Neuron (in vitro differentiated cells): ENCODE data around the gene AMT.
"Not testable (repeated sequence)": the region's sequence is repeated elsewhere in the genome, so short reads cannot be mapped to it uniquely, and the experiment has no call there.

Experiments
- H2AFZ ChIP-seq: one replicate; pipeline ENCODE4 v1.6.1; 2013; ENCODE audit warnings: low read depth, mild to moderate bottlenecking, inconsistent platforms, low read length, moderate library complexity
- H3K27me3 ChIP-seq: one replicate; pipeline ENCODE4 v1.6.1; 2013; ENCODE audit warnings: low read length; ENCODE audit not compliant: insufficient read depth
- H3K36me3 ChIP-seq: one replicate; pipeline ENCODE4 v1.6.1; 2013; ENCODE audit warnings: low read length; ENCODE audit not compliant: insufficient read depth
- H3K4me1 ChIP-seq: one replicate; pipeline ENCODE4 v1.6.1; 2013; ENCODE audit warnings: low read length; ENCODE audit not compliant: insufficient read depth
- H3K4me3 ChIP-seq: 2 replicates; pipeline ENCODE4 v1.5.1; 2013; ENCODE audit warnings: mild to moderate bottlenecking, low read length, moderate library complexity
- H3K9me3 ChIP-seq: one replicate; pipeline ENCODE4 v1.6.1; 2013; ENCODE audit warnings: low read length

AMT gene

DNA sequence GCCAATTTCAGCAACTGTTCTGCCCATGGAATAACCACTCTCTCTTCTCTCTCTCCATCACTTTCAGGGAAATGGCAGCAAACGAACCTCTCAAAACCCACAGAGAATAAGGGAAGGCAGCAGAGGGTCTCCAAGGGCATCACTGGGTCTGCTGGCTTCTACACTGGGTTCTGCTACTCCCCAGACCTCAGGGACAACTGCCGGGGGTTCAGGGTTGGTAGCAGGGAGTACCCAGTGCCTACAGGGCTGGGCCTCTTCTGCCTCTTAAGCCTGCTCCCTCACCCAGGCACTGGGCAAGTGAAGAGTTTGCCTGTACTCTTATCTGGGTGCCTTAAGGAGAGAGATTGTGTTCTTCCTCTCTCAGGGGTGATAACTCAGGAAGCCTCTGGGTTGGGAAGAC, 7.5 kb downstream of the AMT start:
- Histone ChIP-seq H3K4me1 (peaks cover 18% of the 10 kb centered on the region), H3K9me3 (no peaks in the 10 kb centered on the region), H2AFZ (no peak overlapping the region), H3K36me3 (peaks cover 13% of the 10 kb centered on the region), H3K27me3 (no peaks in the 10 kb centered on the region), H3K4me3 (no peak overlapping the region)

- H3K36me3 ChIP-seq = peaks cover 13% of the 10 kb centered on the region
- peaks cover 21% of the 10 kb centered on the region for H3K4me1 ChIP-seq
- no peak overlapping the region for H2AFZ ChIP-seq
- no peaks in the 10 kb centered on the region for H3K9me3 ChIP-seq
- peak overlapping the region; percentile 81 for H3K4me3 ChIP-seq
- no peaks in the 10 kb centered on the region for H3K27me3 ChIP-seq
Observed at GRCh38 chr3:49413338-49413734, 8.9 kb downstream of the AMT start.

GRCh38 chr3:49412632-49413337, 9.5 kb downstream of the AMT start:
- Histone ChIP-seq H2AFZ (no peak overlapping the region), H3K9me3 (no peaks in the 10 kb centered on the region), H3K36me3 (peaks cover 13% of the 10 kb centered on the region), H3K27me3 (no peaks in the 10 kb centered on the region), H3K4me3 (peak overlapping the region; percentile 81), H3K4me1 (peaks cover 21% of the 10 kb centered on the region)

DNA sequence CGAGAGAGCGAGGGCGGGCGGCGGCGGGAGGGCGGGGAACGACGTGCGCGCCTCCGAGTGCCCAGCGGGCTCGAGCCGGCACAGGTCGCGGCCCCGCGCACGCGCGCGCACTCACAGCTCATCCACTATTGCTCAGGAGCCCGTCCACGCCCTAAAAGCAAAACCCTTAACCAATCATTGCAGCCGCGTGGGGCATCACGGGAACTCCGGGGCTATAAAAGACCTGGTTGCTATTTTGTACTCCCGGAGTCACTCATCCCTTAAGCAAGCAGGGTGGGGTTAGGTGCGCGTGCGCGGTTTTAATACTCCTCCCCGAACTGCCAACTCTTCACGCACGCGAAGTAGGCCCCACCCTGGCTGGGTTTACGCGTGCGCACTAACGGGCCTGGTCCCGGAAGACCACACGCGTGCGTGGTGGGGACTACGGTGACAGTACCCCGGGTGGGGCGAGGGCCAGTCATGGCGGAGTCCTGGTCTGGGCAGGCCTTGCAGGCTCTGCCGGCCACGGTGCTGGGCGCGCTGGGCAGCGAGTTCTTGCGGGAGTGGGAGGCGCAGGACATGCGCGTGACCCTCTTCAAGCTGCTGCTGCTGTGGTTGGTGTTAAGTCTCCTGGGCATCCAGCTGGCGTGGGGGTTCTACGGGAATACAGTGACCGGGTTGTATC, 10.2 kb downstream of the AMT start, which contains the start of the genes RHOA and TCTA:
RHOA (minus strand) TSS at position 9 of the 664 bp plus-strand sequence. CDS start 36,387 bp downstream, outside the sequence.
TCTA (plus strand) TSS at position 456 of the 664 bp plus-strand sequence; CDS start at position 460, 4 bp downstream.
- peaks cover 21% of the 10 kb centered on the region for H3K4me1 ChIP-seq
- H3K4me3 ChIP-seq = peak within 1 kb of the TSS; percentile 81
- peak within 1 kb of the TSS; percentile 49 for H2AFZ ChIP-seq
- no peaks in the 10 kb centered on the region for H3K9me3 ChIP-seq
- no peaks in the 10 kb centered on the region for H3K27me3 ChIP-seq
- peaks cover 13% of the 10 kb centered on the region for H3K36me3 ChIP-seq

DNA sequence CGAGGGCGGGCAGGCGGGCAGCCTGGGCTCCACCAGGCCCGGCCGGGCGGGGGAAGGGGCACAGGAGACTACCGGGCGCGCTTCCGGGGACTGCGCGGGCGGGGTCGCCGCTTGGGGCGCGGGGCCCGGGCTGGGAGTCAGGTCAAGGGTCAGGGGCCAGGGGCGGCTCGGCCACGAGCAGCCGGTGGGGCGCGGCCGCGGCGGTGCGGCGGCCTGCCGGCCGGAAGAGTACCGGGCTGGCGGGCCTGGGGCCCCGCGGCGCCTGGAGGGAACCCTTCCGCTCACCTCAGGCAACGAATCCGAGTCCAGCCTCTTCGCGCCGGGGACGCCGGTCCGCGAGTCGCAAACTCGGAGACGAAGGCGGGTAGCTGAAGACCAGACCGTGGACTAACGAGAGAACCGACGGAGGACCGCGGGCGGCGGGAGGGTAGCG, 10.7 kb downstream of the AMT start:
- Histone ChIP-seq H3K4me3 (peak overlapping the region; percentile 81), H3K9me3 (no peaks in the 10 kb centered on the region), H3K4me1 (peaks cover 21% of the 10 kb centered on the region), H3K36me3 (peaks cover 11% of the 10 kb centered on the region), H3K27me3 (no peaks in the 10 kb centered on the region), H2AFZ (peak overlapping the region; percentile 49)

DNA sequence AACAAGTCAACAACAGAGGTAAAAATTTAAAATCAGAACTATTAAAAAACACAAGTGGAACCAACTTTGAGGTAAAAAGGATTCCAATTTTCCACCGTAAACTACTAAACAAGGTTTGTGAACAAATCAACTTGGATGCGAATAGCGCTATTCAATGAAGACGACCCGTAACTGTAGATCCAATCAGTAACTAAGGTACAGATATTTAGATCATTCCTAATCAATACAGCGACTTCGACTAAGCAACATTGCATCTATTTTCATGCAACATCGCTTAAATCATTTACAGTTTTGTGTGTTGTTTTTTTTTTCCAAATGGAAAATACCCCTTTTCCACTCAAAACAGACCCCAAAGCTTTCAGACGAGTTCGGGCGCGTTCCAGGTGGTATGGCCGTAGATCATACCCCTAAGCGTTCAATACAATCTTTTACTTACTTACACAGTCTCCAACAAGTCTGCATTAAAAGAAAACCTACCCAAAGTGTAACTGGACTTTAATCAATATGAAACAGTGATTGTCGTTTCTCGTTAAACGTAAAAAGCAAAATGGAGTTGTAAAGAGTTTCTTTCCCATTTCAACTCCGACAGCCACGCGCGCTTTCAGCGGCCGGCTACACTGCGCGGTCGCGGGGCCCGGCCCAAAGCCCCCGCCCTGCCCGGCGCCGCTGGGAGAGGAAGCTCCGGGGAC, 11.3 kb downstream of the AMT start:
- Histone ChIP-seq H3K27me3 (no peaks in the 10 kb centered on the region), H3K9me3 (no peaks in the 10 kb centered on the region), H3K36me3 (peaks cover 9% of the 10 kb centered on the region), H3K4me1 (peaks cover 21% of the 10 kb centered on the region), H3K4me3 (peak overlapping the region; percentile 81), H2AFZ (peak overlapping the region; percentile 49)

GRCh38 chr3:49410066-49410845, 12.0 kb downstream of the AMT start:
- H3K36me3 ChIP-seq = peaks cover 4% of the 10 kb centered on the region
- H3K9me3 ChIP-seq = no peaks in the 10 kb centered on the region
- H3K4me1 ChIP-seq = peaks cover 21% of the 10 kb centered on the region
- no peaks in the 10 kb centered on the region for H3K27me3 ChIP-seq
- H3K4me3 ChIP-seq = peak overlapping the region; percentile 81
- no peak overlapping the region for H2AFZ ChIP-seq

- no peak overlapping the region for H3K4me3 ChIP-seq
Observed at GRCh38 chr3:49406571-49407565, 15.4 kb downstream of the AMT start.

GRCh38 chr3:49405570-49405969, 16.7 kb downstream of the AMT start:
- not testable (repeated sequence) for H3K27me3 ChIP-seq, H3K4me3 ChIP-seq, H3K9me3 ChIP-seq, H2AFZ ChIP-seq
- H3K36me3 ChIP-seq = peaks cover 16% of the 10 kb centered on the region
- peaks cover 10% of the 10 kb centered on the region for H3K4me1 ChIP-seq

More at GRCh38 chr3:49406571-49407565, 15.4 kb downstream of the AMT start:
- no peak overlapping the region for H2AFZ ChIP-seq
- peaks cover 14% of the 10 kb centered on the region for H3K36me3 ChIP-seq
- no peaks in the 10 kb centered on the region for H3K9me3 ChIP-seq
- peaks cover 12% of the 10 kb centered on the region for H3K4me1 ChIP-seq
- H3K27me3 ChIP-seq = no peaks in the 10 kb centered on the region

DNA sequence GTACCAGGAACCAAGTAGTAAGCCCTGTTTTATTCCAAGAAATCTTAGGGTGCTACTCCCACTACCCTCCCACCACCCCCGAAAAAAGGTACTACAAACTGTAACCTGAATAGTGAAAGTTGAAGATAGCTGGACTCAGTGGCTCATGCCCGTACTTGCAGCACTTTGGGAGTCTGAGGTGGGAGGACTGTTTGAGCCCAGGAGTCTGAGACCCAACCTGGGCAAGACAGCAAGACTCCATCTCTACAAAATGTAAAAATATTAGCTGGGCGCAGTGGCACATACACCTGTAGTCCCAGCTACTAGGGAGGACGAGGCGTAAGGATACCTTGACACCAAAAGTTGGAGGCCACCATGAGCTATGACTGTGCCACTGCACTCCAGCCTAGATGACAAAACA, 18.4 kb downstream of the AMT start:
- no peaks in the 10 kb centered on the region for H3K27me3 ChIP-seq
- no peaks in the 10 kb centered on the region for H3K4me1 ChIP-seq
- no peak overlapping the region for H3K4me3 ChIP-seq
- H3K9me3 ChIP-seq = no peaks in the 10 kb centered on the region
- no peak overlapping the region for H2AFZ ChIP-seq
- H3K36me3 ChIP-seq = peaks cover 16% of the 10 kb centered on the region

GRCh38 chr3:49401766-49402165, 20.5 kb downstream of the AMT start:
- Histone ChIP-seq H3K27me3 (no peaks in the 10 kb centered on the region), H2AFZ (no peak overlapping the region), H3K4me1 (no peaks in the 10 kb centered on the region), H3K4me3 (no peak overlapping the region), H3K36me3 (peaks cover 16% of the 10 kb centered on the region), H3K9me3 (no peaks in the 10 kb centered on the region)

DNA sequence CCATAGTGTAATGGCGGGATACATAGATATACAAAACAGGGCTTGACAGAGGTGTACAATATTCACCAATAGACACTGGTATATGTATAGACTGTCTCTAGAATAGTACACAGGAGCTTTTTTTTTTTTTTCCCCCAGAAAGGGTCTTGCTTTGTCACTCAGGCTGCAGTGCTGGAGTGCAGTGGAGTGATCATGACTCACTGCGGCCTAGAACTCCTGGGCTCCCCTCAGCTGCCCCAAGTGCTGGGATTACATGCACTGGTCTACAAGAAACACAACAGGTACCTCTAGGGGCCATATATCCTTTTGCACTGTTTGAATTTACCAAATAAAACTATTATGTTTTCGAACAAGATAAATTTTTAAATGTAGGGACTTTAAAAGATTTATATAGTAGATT, 22.8 kb downstream of the AMT start:
- Histone ChIP-seq H3K4me3 (no peak overlapping the region), H3K27me3 (no peaks in the 10 kb centered on the region), H2AFZ (no peak overlapping the region), H3K4me1 (no peaks in the 10 kb centered on the region), H3K36me3 (peaks cover 29% of the 10 kb centered on the region), H3K9me3 (no peaks in the 10 kb centered on the region)
